Measurements from ENCODE around the gene ITGB4. TPM values are rescaled to one million over a fixed set of nuclear protein-coding genes. Genes with fewer than 3 reads are reported as not detected.

The ITGB4 gene
- total RNA-seq, 2 experiments from 2014 or later = 1.5 to 1.9 TPM

- POLR2A ChIA-PET = no interaction called here
- CTCF ChIA-PET = interaction anchor here (0.8 to 1.9 kb wide), 2 partner anchors 23 to 91 kb away, joined by 3 to 6 read pairs; partner anchors contain the start of gene SMIM5
Measured at GRCh38 chr17:75724016-75725003, 3.1 kb downstream of the ITGB4 start.

- CTCF ChIA-PET = interaction anchor here (1.9 kb wide), 1 partner anchor 22 kb away, joined by 6 read pairs; no protein-coding TSS in a partner anchor
- POLR2A ChIA-PET = no interaction called here
Measured at GRCh38 chr17:75725504-75725903, 4.2 kb downstream of the ITGB4 start.

GRCh38 chr17:75727391-75727790 is 6.1 kb downstream of the ITGB4 start:
- ChIA-PET CTCF (interaction anchor here (0.6 to 1.5 kb wide), 3 partner anchors 20 to 57 kb away, joined by 3 to 4 read pairs (median 3); no protein-coding TSS in a partner anchor), POLR2A (no interaction called here)

GRCh38 chr17:75729351-75729750 is 8.1 kb downstream of the ITGB4 start:
- CTCF ChIA-PET = no interaction called here
- POLR2A ChIA-PET = no interaction called here

GRCh38 chr17:75730065-75730464 is 8.8 kb downstream of the ITGB4 start:
- ChIA-PET POLR2A (no interaction called here), CTCF (no interaction called here)

GRCh38 chr17:75731086-75731715 is 9.9 kb downstream of the ITGB4 start:
- ChIA-PET POLR2A (no interaction called here), CTCF (interaction anchor here (1.5 kb wide), 1 partner anchor 22 kb away, joined by 4 read pairs; no protein-coding TSS in a partner anchor)

DNA sequence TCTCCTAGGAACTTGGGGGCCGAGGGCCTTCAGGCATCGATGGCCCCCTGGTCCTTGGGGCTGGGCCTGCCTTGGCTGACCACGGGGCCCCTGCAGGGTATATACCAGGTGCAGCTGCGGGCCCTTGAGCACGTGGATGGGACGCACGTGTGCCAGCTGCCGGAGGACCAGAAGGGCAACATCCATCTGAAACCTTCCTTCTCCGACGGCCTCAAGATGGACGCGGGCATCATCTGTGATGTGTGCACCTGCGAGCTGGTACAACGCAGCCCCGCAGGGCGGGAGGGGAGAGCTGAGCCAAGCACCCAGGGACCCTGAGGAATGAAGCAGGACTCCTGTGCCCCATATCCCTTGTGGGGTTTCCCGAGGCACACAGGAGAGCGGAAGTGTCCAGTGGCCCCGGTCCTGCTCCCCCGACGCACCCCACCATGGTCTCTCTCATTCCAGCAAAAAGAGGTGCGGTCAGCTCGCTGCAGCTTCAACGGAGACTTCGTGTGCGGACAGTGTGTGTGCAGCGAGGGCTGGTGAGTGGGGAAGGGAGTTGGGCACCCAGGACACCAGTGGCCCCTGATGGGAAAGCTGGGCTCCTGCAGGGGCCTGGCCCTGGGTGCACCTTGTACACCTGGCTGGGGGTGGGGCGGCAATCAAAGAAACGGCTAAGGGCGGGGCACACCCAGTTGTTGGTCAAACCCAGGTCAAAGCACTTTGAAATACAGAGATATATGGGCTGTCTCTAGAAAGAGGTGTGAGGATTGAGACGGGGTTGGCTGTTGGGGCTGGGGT is 10.6 kb downstream of the ITGB4 start:
- POLR2A ChIA-PET = no interaction called here

GRCh38 chr17:75733471-75733870 is 12.2 kb downstream of the ITGB4 start:
- POLR2A ChIA-PET = no interaction called here

More for the DNA sequence above, 10.6 kb downstream of the ITGB4 start:
- CTCF ChIA-PET = interaction anchor here (1.5 kb wide), 1 partner anchor 22 kb away, joined by 4 read pairs; no protein-coding TSS in a partner anchor

GRCh38 chr17:75734674-75735294 is 13.5 kb downstream of the ITGB4 start:
- CTCF ChIA-PET = interaction anchor here (0.6 to 6.3 kb wide), 4 partner anchors 14 to 143 kb away, joined by 3 to 43 read pairs (median 3); no protein-coding TSS in a partner anchor
- POLR2A ChIA-PET = no interaction called here

More at GRCh38 chr17:75733471-75733870, 12.2 kb downstream of the ITGB4 start:
- CTCF ChIA-PET = interaction anchor here (0.8 kb wide), 1 partner anchor 16 kb away, joined by 3 read pairs; no protein-coding TSS in a partner anchor

DNA sequence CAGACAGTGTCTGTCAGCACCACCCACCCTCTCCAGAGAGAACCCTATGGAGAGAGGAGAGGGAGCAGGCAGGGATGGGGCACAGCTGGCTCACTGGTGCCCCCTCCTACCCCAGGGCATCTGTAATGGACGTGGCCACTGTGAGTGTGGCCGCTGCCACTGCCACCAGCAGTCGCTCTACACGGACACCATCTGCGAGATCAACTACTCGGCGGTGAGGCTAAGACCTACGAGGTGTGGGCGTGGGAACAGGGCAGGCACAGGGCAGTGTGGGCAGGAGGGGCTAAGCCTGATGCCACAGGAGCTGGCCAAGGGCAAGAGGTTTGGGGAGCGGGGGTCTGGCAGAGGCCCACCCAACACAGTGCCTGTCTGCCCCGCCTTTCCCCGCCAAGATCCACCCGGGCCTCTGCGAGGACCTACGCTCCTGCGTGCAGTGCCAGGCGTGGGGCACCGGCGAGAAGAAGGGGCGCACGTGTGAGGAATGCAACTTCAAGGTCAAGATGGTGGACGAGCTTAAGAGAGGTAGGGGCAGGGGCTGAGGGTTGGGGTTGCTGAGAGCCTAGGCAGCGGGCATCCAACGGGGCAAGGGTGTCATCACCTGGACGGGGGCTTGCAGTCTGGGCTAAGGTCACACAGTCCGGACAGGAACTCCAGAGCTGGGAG is 15.0 kb downstream of the ITGB4 start:
- ChIA-PET CTCF (interaction anchor here (6.3 kb wide), 1 partner anchor 12 kb away, joined by 43 read pairs; no protein-coding TSS in a partner anchor), POLR2A (no interaction called here)

DNA sequence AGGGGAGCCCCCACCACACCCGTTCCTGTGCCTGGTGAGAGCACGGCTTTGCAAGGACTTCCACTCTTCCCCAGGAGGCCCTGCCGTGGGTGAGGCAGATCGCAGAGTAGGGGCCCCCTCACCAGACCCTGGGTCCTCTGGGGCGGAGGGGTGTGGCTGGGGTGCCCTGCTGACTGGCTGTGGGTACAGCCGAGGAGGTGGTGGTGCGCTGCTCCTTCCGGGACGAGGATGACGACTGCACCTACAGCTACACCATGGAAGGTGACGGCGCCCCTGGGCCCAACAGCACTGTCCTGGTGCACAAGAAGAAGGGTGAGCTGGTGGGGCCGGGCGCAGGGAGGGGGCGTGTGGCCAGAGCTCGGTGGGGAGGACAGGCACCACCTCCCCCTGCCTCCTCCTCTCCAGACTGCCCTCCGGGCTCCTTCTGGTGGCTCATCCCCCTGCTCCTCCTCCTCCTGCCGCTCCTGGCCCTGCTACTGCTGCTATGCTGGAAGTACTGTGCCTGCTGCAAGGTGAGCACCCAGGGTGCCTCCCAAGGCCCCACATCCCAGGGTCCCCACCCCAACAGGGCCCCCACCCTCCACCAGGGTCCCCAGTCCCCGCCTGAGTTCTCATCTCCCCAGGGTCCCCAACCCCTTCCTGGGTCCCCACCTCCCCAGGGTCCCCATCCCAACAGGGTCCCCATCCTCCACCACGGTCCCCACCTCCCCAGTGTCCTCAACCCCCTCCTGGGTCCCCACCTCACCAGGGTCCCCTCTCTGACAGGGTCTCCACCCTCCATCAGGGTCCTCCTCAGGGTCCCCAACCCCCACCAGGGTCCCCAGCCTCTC is 16.1 kb downstream of the ITGB4 start:
- CTCF ChIA-PET = interaction anchor here (0.6 to 6.3 kb wide), 4 partner anchors 11 to 1354 kb away, joined by 3 to 43 read pairs (median 8); partner anchors contain the start of gene SMIM5
- POLR2A ChIA-PET = no interaction called here

DNA sequence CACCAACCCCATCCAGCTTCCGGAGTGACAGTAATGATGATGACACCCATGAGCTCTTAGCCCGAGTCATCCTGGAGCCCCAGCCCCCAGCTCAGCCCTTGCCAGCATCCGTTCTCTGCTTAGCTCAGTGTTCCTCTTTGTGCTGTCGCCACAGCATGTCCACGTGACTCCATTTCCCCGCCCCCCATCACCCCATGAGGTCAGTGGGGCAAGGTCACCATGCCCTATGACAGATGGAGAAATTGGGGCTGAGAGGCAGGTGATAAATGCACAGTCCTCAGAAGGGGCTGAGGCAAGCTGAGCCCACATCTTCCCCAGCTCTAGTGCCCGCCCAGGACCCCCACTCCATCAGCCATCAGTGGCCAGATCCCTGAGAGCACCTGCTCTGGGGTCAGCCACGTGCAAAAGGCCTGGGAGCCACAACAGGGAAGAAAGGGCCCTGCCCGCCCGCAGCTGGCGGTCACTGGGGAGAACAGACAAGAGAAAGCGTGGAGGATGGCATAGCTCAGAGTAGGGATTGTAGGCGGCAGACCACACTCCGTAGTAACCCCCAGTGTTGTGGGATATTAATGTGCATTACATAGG is 17.1 kb downstream of the ITGB4 start:
- CTCF ChIA-PET = interaction anchor here (0.6 to 6.3 kb wide), 5 partner anchors 10 to 1353 kb away, joined by 3 to 43 read pairs (median 4); partner anchors contain the start of gene SMIM5
- POLR2A ChIA-PET = interaction anchor here (0.6 kb wide), 1 partner anchor 45 kb away, joined by 7 read pairs; no protein-coding TSS in a partner anchor

DNA sequence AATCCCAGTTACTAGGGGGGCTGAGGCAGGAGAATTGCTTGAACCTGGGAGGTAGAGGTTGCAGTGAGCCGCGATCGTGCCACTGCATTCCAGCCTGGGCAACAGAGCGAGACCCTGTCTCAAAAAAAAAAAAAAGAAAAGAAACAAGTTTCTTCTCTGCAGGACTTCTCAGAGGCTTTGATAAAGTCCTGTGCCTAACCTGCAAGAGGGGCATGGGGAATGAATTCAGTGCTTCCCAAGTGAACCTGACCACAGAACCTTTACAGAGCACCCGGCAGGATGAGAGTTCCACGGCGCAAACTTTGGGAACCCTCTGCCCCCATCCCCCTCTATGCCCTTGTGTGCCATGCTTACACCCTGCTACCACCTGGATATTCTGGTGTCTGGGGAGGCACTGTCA is 17.9 kb downstream of the ITGB4 start:
- CTCF ChIA-PET = interaction anchor here (1.4 to 6.3 kb wide), 3 partner anchors 10 to 106 kb away, joined by 4 to 43 read pairs (median 12); partner anchors contain the start of gene SMIM5
- POLR2A ChIA-PET = no interaction called here

GRCh38 chr17:75739801-75740200 is 18.5 kb downstream of the ITGB4 start:
- POLR2A ChIA-PET = no interaction called here
- CTCF ChIA-PET = interaction anchor here (2.3 to 6.3 kb wide), 2 partner anchors 9 to 107 kb away, joined by 12 to 43 read pairs; partner anchors contain the start of gene SMIM5

GRCh38 chr17:75740215-75740614 is 19.0 kb downstream of the ITGB4 start:
- POLR2A ChIA-PET = no interaction called here
- CTCF ChIA-PET = interaction anchor here (6.3 kb wide), 1 partner anchor 8 kb away, joined by 43 read pairs; no protein-coding TSS in a partner anchor

DNA sequence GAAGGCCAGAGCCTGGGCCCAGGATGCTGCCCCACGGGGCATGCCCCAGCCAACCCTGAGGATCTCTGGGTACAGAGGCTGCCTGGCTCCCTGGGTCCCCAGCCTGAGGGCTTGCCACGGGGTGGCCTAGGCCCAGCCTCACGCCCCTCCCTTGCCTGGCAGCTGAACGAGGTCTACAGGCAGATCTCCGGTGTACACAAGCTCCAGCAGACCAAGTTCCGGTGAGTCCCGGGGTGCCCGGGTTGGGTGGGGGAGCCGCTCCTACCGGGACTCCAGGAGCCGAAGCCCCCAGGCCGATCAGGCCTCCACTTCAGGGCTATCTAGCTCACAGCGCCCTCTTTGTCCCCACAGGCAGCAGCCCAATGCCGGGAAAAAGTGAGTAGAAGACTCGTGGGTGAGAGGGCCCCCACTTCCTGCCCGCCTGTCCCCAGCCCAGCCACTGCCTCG is 19.4 kb downstream of the ITGB4 start:
- ChIA-PET CTCF (no interaction called here), POLR2A (no interaction called here)

DNA sequence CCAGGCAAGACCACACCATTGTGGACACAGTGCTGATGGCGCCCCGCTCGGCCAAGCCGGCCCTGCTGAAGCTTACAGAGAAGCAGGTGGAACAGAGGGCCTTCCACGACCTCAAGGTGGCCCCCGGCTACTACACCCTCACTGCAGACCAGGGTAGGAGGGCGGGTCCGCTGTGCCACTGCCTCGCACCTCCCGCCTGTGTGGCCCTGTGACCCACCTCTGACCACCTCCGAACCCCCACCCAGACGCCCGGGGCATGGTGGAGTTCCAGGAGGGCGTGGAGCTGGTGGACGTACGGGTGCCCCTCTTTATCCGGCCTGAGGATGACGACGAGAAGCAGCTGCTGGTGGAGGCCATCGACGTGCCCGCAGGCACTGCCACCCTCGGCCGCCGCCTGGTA is 21.1 kb downstream of the ITGB4 start:
- POLR2A ChIA-PET = no interaction called here
- CTCF ChIA-PET = interaction anchor here (1.2 kb wide), 1 partner anchor 109 kb away, joined by 4 read pairs; the partner anchor contains the start of gene SMIM5

Measured in activated CD8-positive, alpha-beta memory T cell treated with anti-CD3 and anti-CD28 coated beads for 36 hours (primary cell).